Middle frontal gyrus (tissue), 1 donor: ENCODE measurements around the gene PLEKHG4B.

Source experiments
- DNase-seq: peaks from one replicate; pipeline ENCODE4 v3.0.0-alpha.2; 2015; ENCODE audit warnings: low spot score; ENCODE audit errors: extremely low spot score

The PLEKHG4B gene

GRCh38 chr5:170971-171800 lies 79.2 kb downstream of the PLEKHG4B start:
- no peak for DNase-seq

GRCh38 chr5:171801-172331 lies 79.9 kb downstream of the PLEKHG4B start:
- no peak for DNase-seq

GRCh38 chr5:172421-172820 lies 80.5 kb downstream of the PLEKHG4B start:
- DNase-seq, result no peak

- DNase-seq, result no peak
Observed at GRCh38 chr5:172841-173251, 80.9 kb downstream of the PLEKHG4B start.

- no peak for DNase-seq
Observed at GRCh38 chr5:173392-174290, 81.7 kb downstream of the PLEKHG4B start.

GRCh38 chr5:174291-174600 lies 82.3 kb downstream of the PLEKHG4B start:
- no peak for DNase-seq

- DNase-seq, result no peak
Observed at GRCh38 chr5:174876-175465, 83.0 kb downstream of the PLEKHG4B start.

- no peak for DNase-seq
Observed at GRCh38 chr5:176296-176823, 84.4 kb downstream of the PLEKHG4B start.

- DNase-seq, result no peak
Observed at GRCh38 chr5:178110-178509, 86.1 kb downstream of the PLEKHG4B start.

GRCh38 chr5:179401-179800 lies 87.4 kb downstream of the PLEKHG4B start:
- DNase-seq, result no peak

GRCh38 chr5:180286-180918 lies 88.4 kb downstream of the PLEKHG4B start:
- DNase-seq, result no peak

GRCh38 chr5:181160-181559 lies 89.2 kb downstream of the PLEKHG4B start:
- no peak for DNase-seq

GRCh38 chr5:181566-181965 lies 89.6 kb downstream of the PLEKHG4B start:
- DNase-seq, result no peak

- no peak for DNase-seq
Observed at GRCh38 chr5:182126-182525, 90.2 kb downstream of the PLEKHG4B start.

- no peak for DNase-seq
Observed at GRCh38 chr5:184471-184870, 92.5 kb downstream of the PLEKHG4B start.

GRCh38 chr5:185095-186070 lies 93.4 kb downstream of the PLEKHG4B start:
- no peak for DNase-seq

GRCh38 chr5:186091-187041 lies 94.4 kb downstream of the PLEKHG4B start:
- no peak for DNase-seq

GRCh38 chr5:187042-187431 lies 95.1 kb downstream of the PLEKHG4B start:
- no peak for DNase-seq
